IPS-20b (cell line): Measurements from ENCODE around the gene ANO2.
"Not testable (repeated sequence)": the region's sequence is repeated elsewhere in the genome, so short reads cannot be mapped to it uniquely, and the experiment has no call there.

Source experiments
- H3K27ac ChIP-seq: one replicate; pipeline ENCODE4 v1.5.1; 2013; ENCODE audit warnings: low read length
- H3K27me3 ChIP-seq: 2 replicates; pipeline ENCODE4 v1.6.1; 2013; ENCODE audit warnings: mild to moderate bottlenecking, low read length, inconsistent platforms; ENCODE audit not compliant: insufficient read depth
- H3K36me3 ChIP-seq: 2 replicates; pipeline ENCODE4 v1.6.1; 2013; ENCODE audit warnings: low read depth, mild to moderate bottlenecking, inconsistent platforms, low read length, moderate library complexity; ENCODE audit not compliant: insufficient read depth
- H3K4me1 ChIP-seq: 2 replicates; pipeline ENCODE4 v1.6.1; 2013; ENCODE audit warnings: mild to moderate bottlenecking, control low read depth, inconsistent platforms, low read length, moderate library complexity; ENCODE audit not compliant: insufficient read depth
- H3K4me3 ChIP-seq: 2 replicates; pipeline ENCODE4 v1.5.1; 2013; ENCODE audit warnings: mild to moderate bottlenecking, low read length, inconsistent platforms
- H3K9ac ChIP-seq: 2 replicates; pipeline ENCODE4 v1.6.1; 2013; ENCODE audit warnings: low read depth, mild to moderate bottlenecking, inconsistent platforms, low read length, moderate library complexity
- H3K9me3 ChIP-seq: 2 replicates; pipeline ENCODE4 v1.6.1; 2013; ENCODE audit warnings: mild to moderate bottlenecking, low read depth, low read length, inconsistent platforms; ENCODE audit not compliant: insufficient read depth

The ANO2 gene

DNA sequence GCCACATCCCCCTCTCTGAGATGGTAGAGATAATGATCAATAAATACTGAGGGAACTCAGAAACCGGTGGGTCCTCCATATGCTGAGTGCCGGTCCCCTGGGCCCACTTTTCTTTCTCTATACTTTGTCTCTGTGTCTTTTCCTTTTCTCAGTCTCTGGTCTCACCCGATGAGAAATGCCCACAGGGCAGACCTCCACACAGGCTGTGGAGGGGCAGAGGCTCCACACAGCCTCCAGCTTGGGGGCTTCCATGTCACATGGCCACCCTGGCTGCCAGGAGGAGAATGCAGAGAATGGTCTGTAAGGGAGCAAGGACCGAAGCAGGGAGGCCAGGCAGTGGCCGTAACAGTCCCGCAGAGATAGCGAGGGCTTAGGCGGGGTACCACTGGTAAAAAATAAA lies 407.3 kb downstream of the ANO2 start:
- no peak overlapping the region for H3K27ac ChIP-seq
- no peaks in the 10 kb centered on the region for H3K36me3 ChIP-seq
- no peak overlapping the region for H3K9ac ChIP-seq
- peaks cover 4% of the 10 kb centered on the region; the same call in 1 of the 2 replicates for H3K27me3 ChIP-seq
- H3K9me3 ChIP-seq, result no peaks in the 10 kb centered on the region
- H3K4me3 ChIP-seq, result no peak overlapping the region
- H3K4me1 ChIP-seq, result peaks cover 5% of the 10 kb centered on the region; the same call in 1 of the 2 replicates

DNA sequence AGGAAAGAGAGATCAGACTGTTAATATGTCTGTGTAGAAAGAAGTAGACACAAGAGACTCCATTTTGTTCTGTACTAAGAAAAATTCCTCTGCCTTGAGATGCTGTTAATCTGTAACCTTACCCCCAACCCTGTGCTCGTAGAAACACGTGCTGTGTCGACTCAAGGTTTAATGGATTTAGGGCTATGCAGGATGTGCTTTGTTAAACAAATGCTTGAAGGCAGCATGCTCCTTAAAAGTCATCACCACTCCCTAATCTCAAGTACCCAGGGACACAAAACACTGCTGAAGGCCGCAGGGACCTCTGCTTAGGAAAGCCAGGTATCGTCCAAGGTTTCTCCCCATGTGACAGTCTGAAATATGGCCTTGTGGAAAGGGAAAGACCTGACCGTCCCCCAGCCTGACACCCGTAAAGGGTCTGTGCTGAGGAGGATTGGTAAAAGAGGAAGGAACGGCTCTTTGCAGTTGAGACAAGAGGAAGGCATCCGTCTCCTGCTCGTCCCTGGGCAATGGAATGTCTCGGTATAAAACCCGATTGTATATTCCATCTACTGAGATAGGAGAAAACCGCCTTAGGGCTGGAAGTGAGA lies 407.9 kb downstream of the ANO2 start:
- not testable (repeated sequence) for H3K4me1 ChIP-seq, H3K36me3 ChIP-seq, H3K9me3 ChIP-seq, H3K27me3 ChIP-seq, H3K27ac ChIP-seq, H3K4me3 ChIP-seq, H3K9ac ChIP-seq

DNA sequence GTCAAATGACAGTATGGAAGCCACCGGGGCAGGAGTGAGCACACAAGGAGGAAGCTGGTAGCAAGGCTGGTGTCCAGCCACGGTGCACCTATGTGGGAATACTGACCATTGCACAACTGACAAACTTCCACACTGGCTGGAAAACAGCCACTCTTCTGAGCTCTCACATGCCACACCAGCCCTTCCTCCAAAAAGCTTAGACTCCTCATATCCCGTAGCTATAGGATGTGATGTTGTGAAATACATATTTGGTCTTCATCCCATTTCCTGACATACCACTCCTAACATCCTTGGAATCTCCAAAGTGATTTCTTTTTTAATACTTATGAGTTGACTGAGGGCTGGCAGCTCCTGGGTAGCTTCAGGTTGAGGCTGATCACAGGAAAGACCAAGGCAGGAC lies 409.5 kb downstream of the ANO2 start:
- H3K27me3 ChIP-seq, result peaks cover 4% of the 10 kb centered on the region; the same call in 1 of the 2 replicates
- H3K27ac ChIP-seq, result no peak overlapping the region
- H3K36me3 ChIP-seq, result no peaks in the 10 kb centered on the region
- H3K9me3 ChIP-seq, result no peaks in the 10 kb centered on the region
- peaks cover 5% of the 10 kb centered on the region; the same call in 1 of the 2 replicates for H3K4me1 ChIP-seq
- H3K4me3 ChIP-seq, result no peak overlapping the region
- no peak overlapping the region for H3K9ac ChIP-seq

DNA sequence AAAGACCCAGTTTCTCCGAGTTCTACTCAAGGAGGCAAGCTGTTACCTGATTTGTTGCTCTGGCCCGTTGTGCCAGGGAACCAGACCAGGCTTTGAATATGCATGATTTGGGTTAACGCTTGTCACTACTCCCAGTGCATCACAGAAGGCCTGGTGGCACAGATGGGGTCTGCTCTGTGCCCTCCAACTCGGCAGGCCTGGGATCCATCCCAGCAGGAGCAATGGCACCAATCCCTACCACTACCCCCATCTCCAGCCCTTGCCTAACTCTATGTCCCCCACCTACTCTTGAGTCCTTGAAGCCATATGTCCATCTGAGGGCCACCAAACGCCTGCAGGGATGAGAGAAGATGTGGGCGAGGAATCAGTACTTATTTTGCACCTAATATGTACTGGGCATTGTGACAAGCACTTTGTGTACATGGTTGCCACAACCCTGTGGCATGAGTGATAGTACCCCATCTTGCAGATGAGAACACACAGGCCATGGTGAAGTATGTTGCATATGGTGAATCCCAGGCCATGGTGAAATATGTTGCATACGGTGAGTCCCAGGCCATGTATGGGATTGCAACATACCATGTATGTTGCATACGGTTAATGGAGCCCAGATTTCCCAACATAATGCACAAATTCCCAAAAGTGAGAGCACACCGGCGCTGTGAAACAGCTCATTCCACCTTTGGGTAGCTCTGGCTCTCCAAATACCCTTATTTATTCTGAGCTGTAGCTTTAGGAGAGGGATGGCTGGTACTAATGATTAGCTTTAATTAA lies 410.4 kb downstream of the ANO2 start:
- Histone ChIP-seq H3K4me1 (peaks cover 5% of the 10 kb centered on the region; the same call in 1 of the 2 replicates), H3K9ac (no peak overlapping the region), H3K27me3 (peaks cover 4% of the 10 kb centered on the region; the same call in 1 of the 2 replicates), H3K27ac (no peak overlapping the region), H3K9me3 (no peaks in the 10 kb centered on the region), H3K36me3 (no peaks in the 10 kb centered on the region), H3K4me3 (no peak overlapping the region)

DNA sequence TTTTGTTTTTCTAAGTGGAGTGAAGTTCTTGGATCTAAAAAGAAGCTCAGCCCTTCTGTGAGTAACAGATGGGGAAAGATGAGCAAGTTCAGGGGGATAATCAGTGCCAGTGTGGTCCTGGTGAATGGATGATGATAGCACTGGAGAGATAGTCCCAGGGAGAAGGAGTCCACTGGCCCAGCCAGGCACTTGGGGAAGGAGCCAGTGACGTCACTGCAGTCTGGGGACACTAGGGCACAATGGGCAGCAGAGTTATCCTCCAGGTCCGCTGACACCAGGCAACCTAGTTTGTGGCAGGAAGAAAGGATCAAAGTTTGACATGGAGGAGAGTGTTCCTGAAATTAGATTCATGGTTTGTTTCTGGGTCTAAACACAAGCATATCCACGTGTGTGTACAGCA lies 411.7 kb downstream of the ANO2 start:
- peaks cover 4% of the 10 kb centered on the region; the same call in 1 of the 2 replicates for H3K27me3 ChIP-seq
- no peak overlapping the region for H3K9ac ChIP-seq
- no peak overlapping the region for H3K27ac ChIP-seq
- H3K4me1 ChIP-seq, result peaks cover 5% of the 10 kb centered on the region; the same call in 1 of the 2 replicates
- no peak overlapping the region for H3K4me3 ChIP-seq
- no peaks in the 10 kb centered on the region for H3K9me3 ChIP-seq
- no peaks in the 10 kb centered on the region for H3K36me3 ChIP-seq

DNA sequence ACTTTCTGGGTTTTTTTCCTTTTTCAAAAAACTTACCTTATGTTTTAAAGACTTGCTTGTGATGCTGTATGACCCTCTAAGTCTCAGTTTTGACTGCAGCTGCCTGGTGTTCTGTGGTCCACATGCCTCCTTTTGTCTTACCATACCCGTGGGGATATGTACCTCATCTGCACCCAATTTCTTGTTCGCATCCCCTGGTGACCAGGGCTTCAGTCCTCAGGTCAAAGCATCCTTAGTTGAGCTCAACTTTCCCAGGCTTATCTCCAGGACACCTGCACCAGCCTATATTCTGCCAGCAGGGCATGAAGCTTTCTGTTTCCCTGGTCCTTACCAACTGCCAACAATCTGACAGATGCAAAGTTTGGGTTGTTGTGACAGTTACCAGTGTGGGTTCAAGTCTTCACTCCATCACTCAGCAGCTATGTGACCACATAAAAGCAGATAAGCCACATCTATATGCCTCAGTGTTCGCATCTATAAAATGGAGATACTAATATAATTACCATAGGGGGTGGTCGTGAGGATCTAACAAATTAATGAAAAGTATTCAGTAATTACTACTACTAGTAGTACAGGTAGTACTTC lies 419.2 kb downstream of the ANO2 start:
- Histone ChIP-seq H3K9ac (no peak overlapping the region), H3K27me3 (no peaks in the 10 kb centered on the region), H3K36me3 (no peaks in the 10 kb centered on the region), H3K4me1 (no peaks in the 10 kb centered on the region), H3K27ac (no peak overlapping the region), H3K4me3 (no peak overlapping the region), H3K9me3 (no peaks in the 10 kb centered on the region)

DNA sequence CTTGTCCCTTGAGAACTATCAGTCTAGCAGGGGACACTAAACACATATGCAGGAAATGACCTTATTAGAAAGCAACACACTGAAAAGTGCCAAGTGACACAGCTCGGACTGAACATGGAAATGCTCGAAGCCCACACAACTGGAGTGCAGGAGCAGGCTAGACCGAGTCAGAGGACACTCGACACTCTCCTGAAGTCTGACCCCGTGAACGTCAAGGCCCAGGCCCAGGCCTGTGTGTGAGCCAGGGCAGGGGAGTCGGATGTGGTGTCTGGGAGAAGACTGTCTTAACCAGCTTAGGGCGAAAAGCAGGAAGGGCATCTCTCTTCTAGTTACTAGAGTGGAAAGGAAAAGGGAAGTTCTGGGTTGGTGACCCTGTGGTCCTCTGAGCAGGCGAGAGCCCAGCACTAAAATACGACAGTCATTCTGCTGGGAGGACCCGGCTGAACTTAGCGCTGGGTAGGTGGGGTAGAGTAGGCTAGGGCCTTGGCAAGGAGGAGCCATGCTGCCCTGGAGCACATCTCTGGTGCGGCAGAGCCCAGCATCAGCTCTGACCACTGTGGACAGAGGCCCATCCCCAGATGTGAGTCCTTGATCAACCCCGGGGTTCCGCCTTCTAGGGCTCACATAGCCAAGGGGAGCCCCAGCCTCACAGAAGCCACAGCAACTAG lies 420.2 kb downstream of the ANO2 start:
- Histone ChIP-seq H3K4me1 (no peaks in the 10 kb centered on the region), H3K36me3 (no peaks in the 10 kb centered on the region)

DNA sequence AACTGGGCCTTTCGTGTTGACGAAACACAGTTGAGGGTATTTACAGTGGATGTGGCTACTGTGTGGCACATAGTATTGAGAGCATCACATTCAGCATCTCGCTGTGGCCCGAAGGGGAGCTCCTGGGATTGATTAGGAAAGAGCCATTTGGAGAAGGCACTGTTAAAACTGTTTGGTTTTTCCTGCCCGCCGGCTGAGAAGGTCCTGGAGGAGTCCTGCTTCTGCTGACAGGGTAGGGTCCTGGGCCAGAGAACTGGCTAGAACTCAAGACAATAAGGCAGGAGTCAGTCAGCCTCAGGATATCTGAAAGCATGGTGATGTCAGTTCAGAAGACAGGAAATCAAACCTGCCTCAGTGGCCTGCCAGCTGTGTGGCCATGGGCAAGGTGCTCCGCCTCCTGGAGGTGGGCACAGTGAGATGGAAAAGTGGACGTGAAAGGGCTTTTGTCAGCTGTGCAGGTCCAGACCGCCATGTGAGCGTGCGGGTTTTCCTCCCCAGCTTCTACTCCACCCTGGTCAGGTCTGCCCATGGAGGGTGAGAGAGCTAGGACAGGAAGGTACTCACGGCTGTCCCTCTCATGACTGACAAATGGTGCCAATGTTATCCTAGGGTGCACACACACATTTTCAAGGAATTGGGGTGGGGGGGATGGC lies 420.8 kb downstream of the ANO2 start:
- H3K27ac ChIP-seq, result no peak overlapping the region
- no peak overlapping the region for H3K4me3 ChIP-seq
- H3K9me3 ChIP-seq, result no peaks in the 10 kb centered on the region
- no peaks in the 10 kb centered on the region for H3K27me3 ChIP-seq
- H3K4me1 ChIP-seq, result no peaks in the 10 kb centered on the region
- no peak overlapping the region for H3K9ac ChIP-seq
- H3K36me3 ChIP-seq, result no peaks in the 10 kb centered on the region

More for the DNA sequence above, 420.2 kb downstream of the ANO2 start:
- Histone ChIP-seq H3K4me3 (no peak overlapping the region), H3K27me3 (no peaks in the 10 kb centered on the region), H3K9ac (no peak overlapping the region), H3K9me3 (no peaks in the 10 kb centered on the region), H3K27ac (no peak overlapping the region)

DNA sequence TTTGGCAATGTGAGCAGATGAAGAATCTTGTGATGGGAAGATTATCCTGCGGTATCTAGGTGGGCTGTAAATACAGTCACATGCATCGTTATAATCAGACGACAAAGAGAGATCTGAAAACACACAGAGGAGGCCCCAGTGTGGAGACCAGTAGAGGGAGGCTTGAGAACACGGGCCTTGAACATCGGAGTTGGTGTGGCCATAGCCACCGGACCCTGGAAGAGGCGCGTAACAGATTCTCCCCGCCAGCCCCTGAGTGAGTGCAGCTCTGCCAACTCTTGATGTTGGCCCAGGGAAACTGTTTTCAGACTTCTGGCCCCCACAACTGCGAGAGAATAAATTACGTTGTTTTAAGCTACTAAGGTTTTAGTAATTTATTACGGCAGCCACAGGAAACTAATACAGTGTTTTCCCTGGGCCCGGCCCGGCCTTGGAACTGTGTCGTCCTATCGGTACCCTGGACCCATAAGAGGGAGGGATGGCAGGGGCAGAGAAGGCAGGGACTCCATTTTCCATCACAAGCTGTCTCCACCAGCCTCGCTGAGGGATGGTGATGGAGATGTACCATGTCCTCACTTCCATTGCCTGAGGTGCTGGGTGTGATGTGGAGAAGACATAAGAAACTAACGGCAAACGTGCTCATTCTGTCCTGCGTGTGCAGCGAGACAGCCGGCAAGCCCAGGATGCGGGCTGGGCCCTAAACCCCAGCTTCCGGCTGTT lies 421.5 kb downstream of the ANO2 start:
- H3K27me3 ChIP-seq, result no peaks in the 10 kb centered on the region
- H3K9me3 ChIP-seq, result no peaks in the 10 kb centered on the region
- no peak overlapping the region for H3K4me3 ChIP-seq
- no peaks in the 10 kb centered on the region; the same call in 1 of the 2 replicates for H3K4me1 ChIP-seq
- no peak overlapping the region for H3K27ac ChIP-seq
- H3K36me3 ChIP-seq, result no peaks in the 10 kb centered on the region
- no peak overlapping the region for H3K9ac ChIP-seq

DNA sequence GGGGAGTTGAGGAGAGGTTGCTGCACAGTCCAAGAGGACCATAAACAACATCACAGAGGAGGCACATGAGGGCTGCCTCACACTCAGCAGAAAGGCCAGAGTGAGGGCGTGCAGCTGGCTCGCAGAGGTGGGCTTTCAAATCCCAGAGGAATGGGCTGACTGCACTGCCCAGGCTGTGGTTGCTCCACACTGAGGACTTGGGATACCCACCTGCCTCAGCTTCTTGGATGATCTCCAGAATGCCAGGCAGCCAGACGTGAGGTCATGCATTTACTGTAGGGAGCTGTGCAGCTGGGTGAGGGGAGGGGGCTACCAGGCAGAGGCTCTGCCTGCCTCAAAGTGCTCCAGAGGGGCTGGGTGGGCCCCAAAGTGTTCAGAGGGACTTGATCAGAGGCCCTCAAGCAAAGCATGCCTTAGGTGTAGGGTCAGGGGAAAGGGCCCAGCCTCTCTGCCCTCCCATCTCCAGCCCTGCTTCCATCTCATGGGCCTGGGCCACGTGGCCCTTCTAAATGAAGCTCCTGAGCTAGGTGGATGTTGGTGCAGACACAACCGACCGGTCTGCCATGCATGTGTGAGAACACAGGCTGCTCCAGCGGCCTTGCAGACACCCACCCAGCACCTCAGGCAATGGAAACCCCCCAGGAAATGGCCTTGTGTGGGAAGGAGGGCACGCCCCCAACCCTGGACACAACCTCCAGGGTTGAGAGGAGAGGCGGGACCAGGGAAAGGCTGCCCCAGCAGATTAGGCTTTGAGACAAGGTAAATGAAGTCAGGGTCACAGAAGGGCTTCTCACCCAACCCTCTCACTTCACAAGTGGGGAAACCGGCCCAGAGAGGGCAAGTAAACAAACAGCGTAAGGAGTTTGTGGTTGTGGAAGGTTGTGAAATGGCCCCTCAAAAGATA lies 422.4 kb downstream of the ANO2 start:
- no peak overlapping the region for H3K4me3 ChIP-seq
- H3K36me3 ChIP-seq, result no peaks in the 10 kb centered on the region
- peaks cover 5% of the 10 kb centered on the region; the same call in 1 of the 2 replicates for H3K4me1 ChIP-seq

More for the DNA sequence above, 422.4 kb downstream of the ANO2 start:
- no peaks in the 10 kb centered on the region for H3K27me3 ChIP-seq
- no peaks in the 10 kb centered on the region for H3K9me3 ChIP-seq
- H3K9ac ChIP-seq, result no peak overlapping the region
- no peak overlapping the region for H3K27ac ChIP-seq
